ENCODE data around the gene KLK14. TPM values are rescaled to one million over a fixed set of nuclear protein-coding genes. Genes with fewer than 3 reads are reported as not detected.

The KLK14 gene
- total RNA-seq, 2 donors from 2014 or later = 0.26 to 0.77 TPM

DNA sequence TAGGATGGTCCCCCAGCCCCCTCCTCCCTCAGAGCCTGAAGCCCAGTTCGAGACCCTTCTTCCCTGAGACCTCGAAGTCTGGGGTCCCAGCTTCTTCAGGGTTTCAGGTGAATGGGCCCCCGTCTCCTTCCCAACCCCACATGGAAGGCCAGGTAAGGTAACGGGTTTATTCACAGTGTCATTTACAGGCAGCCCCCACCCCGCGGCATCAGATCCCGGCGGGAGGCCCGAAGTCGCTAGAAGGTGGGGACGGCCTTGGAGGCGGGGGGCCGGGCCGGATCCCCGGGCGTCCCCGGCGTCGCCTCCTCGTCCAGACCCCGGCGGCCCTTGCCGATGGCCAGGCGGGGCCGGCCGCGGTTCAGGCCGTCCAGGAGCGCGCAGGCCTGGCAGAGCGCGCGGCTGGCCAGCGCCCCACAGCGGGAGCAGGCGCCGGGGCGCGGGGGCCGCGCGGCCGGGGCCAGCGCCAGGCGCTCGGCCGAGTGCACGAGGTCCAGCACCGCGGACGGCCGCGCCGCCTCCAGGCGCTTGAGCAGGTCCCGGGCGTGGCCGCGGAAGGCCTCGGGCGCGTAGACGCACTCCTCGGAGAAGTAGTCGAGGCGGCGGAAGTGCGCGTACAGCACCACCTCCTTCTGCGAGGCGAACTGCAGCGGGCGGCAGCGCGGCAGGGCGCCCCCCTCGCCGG is 15.8 kb upstream of the KLK14 start:
- Mint-ChIP-seq H3K36me3 (ENCODE audit: low read depth) (peaks cover 55% of the 10 kb centered on the region), H3K9me3 (no peaks in the 10 kb centered on the region), H3K4me1 (peaks cover 27% of the 10 kb centered on the region), H3K27me3 (no peaks in the 10 kb centered on the region), H3K27ac (no peak overlapping the region), H3K4me3 (no peak overlapping the region)
- peak; percentile 73 for ATAC-seq (replicated peaks)

DNA sequence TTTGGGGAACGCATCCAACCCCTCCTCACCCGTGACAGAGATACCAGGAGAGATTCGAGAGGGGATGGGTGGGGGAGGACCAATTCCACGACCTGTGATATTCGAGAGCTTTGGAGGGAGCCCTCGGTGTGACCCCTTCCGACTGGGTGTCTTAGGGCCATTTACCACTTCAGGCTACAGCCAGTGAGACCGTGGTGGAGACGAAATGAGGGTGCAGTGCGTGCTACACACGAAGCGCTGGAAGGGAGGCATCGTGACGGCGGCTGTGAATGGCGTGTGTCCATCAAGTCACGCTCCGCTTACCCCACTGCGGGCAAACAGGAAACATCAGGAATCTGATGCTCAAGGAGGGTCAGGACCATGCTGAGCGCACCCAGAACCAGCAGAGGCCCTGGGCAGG is 15.1 kb upstream of the KLK14 start:
- no peak overlapping the region for H3K27ac Mint-ChIP-seq
- H3K27me3 Mint-ChIP-seq = no peaks in the 10 kb centered on the region
- H3K36me3 Mint-ChIP-seq (ENCODE audit: low read depth) = peaks cover 48% of the 10 kb centered on the region
- peaks cover 25% of the 10 kb centered on the region for H3K4me1 Mint-ChIP-seq
- ATAC-seq (replicated peaks) = no peak
- no peak overlapping the region for H3K4me3 Mint-ChIP-seq
- no peaks in the 10 kb centered on the region for H3K9me3 Mint-ChIP-seq

DNA sequence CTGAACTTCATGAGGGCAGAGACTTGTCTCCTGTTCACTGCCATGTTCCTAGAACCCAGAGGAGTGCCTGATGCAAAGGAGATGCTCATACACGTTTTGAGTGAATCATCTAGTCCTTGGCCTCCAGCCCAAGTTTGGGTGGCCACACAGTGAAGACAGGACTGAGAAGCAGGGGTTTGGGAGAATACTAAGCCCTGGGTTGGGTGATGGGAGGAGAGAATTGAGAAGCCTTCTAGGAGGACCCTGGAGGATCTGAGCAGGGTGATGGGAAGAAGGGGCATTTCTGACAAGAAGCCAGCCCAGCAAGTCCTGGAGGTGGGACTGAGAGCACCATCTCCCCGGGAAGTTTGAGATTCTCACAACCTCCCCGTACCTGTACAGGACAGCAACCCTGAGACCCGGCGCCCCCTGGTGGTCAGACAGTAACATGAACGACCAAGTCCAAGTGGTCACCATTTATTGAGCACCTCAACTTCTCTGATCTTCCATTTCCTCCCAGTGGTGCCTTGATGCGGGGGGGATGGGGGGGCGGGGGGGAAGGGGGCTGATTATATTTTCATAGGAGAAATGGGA is 14.6 kb upstream of the KLK14 start:
- ATAC-seq (replicated peaks) = peak; percentile 79
- H3K9me3 Mint-ChIP-seq = no peaks in the 10 kb centered on the region
- peaks cover 21% of the 10 kb centered on the region for H3K4me1 Mint-ChIP-seq
- H3K27me3 Mint-ChIP-seq = no peaks in the 10 kb centered on the region
- H3K4me3 Mint-ChIP-seq = no peak overlapping the region
- H3K36me3 Mint-ChIP-seq (ENCODE audit: low read depth) = peaks cover 42% of the 10 kb centered on the region
- no peak overlapping the region for H3K27ac Mint-ChIP-seq

DNA sequence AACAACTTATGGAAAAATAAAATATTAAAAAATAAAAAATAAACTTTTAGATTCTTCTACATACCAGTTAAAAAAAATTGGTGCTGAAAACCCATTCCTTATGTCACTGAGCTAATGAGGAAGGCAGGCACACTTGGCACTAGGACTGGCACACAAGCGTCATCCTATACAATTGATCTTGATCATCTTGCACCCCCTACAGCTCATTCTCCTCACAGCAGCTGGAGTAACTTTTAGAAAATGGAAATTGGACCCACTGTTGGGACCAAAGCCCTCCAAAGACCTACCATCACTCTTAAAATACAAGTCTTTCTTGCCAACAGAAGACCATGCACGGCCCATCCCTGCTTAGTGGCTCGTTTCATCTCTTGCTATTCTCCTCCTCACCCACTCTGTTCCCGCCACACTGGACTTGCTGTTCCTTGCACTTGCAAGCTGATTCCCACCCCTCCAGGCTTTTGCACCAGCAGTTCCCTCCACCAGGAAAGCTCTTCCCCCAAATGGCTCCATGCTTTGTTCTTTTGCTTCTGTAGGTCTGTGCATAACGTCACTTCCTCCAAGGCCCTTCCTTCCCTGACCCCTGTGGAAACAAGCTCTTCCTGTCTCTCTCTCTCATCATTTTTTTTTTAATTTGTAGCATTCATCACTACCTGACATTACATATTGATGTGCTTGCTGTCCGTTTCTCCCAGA is 13.9 kb upstream of the KLK14 start:
- Mint-ChIP-seq H3K4me3 (no peak overlapping the region), H3K27ac (no peak overlapping the region), H3K4me1 (peaks cover 21% of the 10 kb centered on the region), H3K9me3 (no peaks in the 10 kb centered on the region), H3K36me3 (ENCODE audit: low read depth) (peaks cover 36% of the 10 kb centered on the region), H3K27me3 (no peaks in the 10 kb centered on the region)
- ATAC-seq (replicated peaks) = no peak

DNA sequence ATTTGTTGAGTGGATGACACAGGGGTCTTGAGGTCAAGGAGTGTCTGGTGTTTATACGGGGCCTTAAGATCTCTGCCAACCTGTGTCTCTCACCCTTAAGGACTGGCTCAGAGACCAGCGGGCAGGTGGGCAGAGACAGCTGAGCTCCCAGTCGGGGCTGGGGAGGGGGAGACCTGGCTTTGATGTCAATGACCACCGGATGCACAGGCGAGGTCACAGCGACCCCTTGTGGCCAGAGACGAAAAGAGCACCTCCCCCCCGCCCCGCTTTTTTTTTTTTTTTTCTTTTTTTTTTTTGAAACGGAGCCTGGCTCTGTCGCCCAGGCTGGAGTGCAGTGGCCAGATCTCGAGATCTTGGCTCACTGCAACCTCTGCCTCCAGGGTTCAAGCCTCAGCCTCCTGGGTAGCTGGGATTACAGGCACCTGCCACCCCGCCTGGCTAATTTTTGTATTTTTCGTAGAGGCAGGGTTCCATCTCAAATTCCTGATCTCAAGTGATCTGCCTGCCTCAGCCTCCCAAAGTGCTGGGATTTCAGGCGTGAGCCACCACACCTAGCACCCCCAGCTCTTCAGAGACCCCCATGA is 12.1 kb upstream of the KLK14 start:
- Mint-ChIP-seq H3K9me3 (no peaks in the 10 kb centered on the region), H3K27ac (no peak overlapping the region), H3K27me3 (no peaks in the 10 kb centered on the region), H3K36me3 (ENCODE audit: low read depth) (peaks cover 18% of the 10 kb centered on the region), H3K4me3 (no peak overlapping the region), H3K4me1 (peaks cover 21% of the 10 kb centered on the region)
- no peak for ATAC-seq (replicated peaks)

DNA sequence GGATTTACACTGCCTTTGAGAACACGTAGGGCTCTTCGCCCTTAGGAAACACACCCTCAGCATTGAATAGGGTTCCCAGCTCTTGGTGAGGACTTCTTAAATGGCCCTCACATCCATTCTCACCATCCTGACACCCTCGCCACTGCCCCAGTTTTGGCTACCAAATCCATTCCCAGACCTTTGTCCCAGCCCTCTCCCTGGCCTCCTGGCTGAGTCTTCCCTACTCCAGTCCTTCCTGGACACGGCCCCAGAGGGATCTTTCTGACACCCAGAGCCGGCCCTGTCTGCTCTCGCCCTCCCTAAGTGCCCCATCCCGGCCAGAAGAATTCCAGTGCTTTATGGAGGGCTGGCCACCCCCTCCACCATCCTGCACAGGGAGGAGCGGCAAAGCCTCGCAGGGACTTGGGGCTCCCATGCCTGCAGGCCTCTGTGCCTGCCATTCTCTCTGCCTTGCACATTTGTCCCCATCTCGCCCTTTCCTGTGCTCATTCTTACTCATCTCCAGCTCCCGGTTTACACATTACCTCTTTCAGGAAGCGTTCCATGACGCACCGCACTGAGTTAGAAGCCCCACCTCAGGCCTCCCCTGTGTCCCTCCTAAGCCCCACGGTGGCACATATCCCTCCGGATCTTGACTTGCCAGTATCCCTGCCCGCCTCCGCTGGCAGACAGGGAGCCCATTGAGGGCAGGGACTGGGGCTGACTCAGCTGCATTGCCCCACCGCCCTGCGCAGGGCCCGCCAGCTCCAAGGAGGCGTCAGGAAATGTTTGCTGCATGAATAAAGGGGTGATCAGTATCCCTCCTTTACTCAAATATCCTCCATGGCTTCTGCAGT is 11.0 kb upstream of the KLK14 start:
- Mint-ChIP-seq H3K36me3 (ENCODE audit: low read depth) (peaks cover 9% of the 10 kb centered on the region), H3K4me3 (no peak overlapping the region), H3K27ac (no peak overlapping the region), H3K9me3 (no peaks in the 10 kb centered on the region), H3K4me1 (peaks cover 21% of the 10 kb centered on the region), H3K27me3 (no peaks in the 10 kb centered on the region)
- ATAC-seq (replicated peaks) = no peak

DNA sequence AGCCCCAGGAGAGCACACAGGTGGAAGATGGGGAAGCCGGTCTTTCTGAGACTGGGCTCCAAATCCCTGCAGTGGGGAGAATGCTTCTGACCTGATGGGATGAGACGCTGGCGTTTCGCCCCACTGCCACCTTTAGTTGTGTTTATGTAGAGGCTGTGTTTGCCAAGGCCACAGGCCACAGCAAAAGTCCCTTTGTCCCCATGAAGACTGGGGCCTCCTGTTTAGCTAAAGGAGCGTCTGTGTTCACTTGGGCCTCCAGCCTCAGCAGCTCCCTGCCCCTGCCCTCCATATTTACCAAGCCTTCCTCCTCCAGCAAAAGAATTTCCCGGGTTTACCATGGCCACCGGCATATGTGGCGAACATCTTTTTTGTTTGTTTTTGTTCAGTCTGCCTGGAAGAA is 10.4 kb upstream of the KLK14 start:
- H3K4me1 Mint-ChIP-seq = peaks cover 21% of the 10 kb centered on the region
- H3K36me3 Mint-ChIP-seq (ENCODE audit: low read depth) = peaks cover 9% of the 10 kb centered on the region
- no peaks in the 10 kb centered on the region for H3K9me3 Mint-ChIP-seq
- H3K4me3 Mint-ChIP-seq = no peak overlapping the region
- no peak for ATAC-seq (replicated peaks)
- no peak overlapping the region for H3K27ac Mint-ChIP-seq
- no peaks in the 10 kb centered on the region for H3K27me3 Mint-ChIP-seq

DNA sequence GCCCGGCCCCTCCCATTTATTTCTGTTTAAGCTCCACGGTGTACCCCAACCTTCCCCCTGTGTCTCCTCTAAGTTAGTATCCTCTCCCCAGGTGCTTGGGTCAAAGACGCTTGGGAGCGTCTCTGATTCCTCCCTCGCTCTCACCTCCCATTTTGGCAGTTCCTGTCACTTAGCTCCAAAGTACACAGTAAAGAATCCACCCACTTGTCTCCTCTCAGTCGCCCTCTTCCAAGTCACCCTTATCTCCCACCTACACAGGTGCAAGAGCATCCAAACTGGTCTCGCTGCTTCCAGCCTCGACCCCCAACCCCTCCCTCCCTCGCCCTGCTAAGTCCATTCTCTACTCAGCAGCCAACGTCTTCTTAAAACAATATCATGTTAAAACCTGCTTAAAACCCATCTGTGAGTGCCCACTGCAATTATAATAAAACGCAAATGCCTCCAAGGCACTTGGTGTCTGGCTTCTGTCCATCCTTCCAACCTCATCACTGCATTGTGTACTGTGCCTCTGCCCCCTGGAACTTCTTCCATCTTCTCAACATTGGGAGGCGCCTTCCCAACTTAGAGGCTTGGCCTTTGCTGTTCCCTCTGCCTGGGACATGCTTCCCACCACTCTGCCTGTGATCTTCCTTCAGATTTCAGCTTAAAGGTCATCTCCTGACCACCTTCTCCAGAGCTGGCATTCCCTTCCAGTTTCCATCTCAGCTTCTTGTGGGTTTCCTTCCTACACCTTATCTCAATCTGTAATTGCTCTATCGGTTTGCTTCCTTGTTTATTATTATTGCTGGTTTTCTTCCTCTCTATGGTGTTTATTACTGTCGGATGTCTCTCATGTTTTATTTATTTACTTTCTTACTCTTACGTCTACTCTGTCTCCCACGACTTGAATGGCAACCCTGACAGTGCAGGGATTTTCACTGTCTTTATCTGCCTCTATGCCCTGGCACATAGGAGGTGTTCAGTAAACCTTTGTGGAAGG is 9.5 kb upstream of the KLK14 start:
- H3K4me3 Mint-ChIP-seq = no peak overlapping the region
- no peak overlapping the region for H3K27ac Mint-ChIP-seq
- peaks cover 16% of the 10 kb centered on the region for H3K4me1 Mint-ChIP-seq
- no peak for ATAC-seq (replicated peaks)
- no peaks in the 10 kb centered on the region for H3K9me3 Mint-ChIP-seq
- no peaks in the 10 kb centered on the region for H3K27me3 Mint-ChIP-seq
- H3K36me3 Mint-ChIP-seq (ENCODE audit: low read depth) = peaks cover 10% of the 10 kb centered on the region

DNA sequence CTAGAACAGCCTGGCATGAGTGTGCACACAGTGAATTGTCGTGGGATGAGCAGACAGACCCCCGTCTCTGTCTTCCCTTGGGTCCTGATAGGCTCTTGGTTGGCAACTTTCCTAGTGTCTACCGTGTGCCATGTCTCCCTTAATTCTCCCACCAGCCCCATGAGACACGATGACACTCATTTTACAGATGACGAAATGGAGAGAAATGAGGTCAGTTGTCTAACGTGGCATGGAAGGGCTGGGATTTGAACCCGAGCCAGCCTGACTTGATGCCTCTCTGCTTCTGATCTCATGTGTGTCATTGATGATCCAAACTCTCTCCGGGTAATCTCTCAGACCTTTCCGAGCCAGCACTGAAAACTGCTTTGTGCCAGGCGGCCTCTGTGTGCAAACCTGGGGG is 8.4 kb upstream of the KLK14 start:
- Mint-ChIP-seq H3K36me3 (ENCODE audit: low read depth) (peaks cover 13% of the 10 kb centered on the region), H3K4me3 (no peak overlapping the region), H3K4me1 (peaks cover 10% of the 10 kb centered on the region), H3K27me3 (no peaks in the 10 kb centered on the region), H3K9me3 (no peaks in the 10 kb centered on the region), H3K27ac (no peak overlapping the region)
- no peak for ATAC-seq (replicated peaks)

DNA sequence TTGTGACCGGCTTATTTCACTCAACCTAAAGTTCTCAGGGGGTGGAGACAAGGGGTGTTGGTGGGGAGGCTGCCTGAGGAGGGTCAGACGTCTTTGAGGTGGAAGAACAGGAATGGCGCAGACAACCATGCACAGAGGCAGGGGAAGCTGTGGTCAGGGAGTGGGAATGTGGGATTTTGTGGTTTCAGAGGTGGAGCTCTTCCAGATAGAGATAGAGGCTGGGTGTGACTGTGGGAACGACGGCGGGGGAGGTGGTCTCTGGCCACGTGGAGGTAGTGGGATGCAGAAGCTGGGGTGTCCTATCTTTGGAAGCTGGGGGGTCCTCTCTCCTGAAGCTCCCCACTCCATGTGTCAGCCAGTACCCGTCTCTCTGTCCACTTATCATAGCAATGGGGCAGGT is 7.8 kb upstream of the KLK14 start:
- ATAC-seq (replicated peaks) = no peak
- Mint-ChIP-seq H3K36me3 (ENCODE audit: low read depth) (peaks cover 13% of the 10 kb centered on the region), H3K4me3 (no peak overlapping the region), H3K4me1 (peaks cover 10% of the 10 kb centered on the region), H3K27me3 (no peaks in the 10 kb centered on the region), H3K9me3 (no peaks in the 10 kb centered on the region), H3K27ac (no peak overlapping the region)

DNA sequence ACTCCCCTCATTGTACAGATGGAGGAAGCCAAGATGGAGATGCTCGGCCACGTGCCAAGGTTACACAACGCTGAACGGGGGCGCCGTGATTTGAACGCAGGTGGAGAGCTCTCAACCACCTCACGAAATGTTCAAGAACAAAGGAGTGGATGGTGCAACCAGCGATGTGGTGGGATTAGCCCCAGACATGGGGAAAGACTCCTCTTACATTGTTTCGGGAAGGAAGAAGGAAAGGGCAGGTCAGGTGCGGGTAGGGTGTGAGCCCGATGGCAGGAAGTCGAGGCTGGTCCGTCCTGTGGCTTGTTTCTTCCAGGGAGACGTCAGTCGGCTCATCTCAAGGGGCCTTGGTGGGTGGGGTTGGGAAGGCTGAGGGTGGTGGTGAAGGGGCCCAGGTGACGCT is 7.1 kb upstream of the KLK14 start:
- no peak for ATAC-seq (replicated peaks)
- Mint-ChIP-seq H3K4me1 (peaks cover 10% of the 10 kb centered on the region), H3K36me3 (ENCODE audit: low read depth) (peaks cover 13% of the 10 kb centered on the region), H3K27ac (no peak overlapping the region), H3K27me3 (no peaks in the 10 kb centered on the region), H3K4me3 (no peak overlapping the region), H3K9me3 (no peaks in the 10 kb centered on the region)

DNA sequence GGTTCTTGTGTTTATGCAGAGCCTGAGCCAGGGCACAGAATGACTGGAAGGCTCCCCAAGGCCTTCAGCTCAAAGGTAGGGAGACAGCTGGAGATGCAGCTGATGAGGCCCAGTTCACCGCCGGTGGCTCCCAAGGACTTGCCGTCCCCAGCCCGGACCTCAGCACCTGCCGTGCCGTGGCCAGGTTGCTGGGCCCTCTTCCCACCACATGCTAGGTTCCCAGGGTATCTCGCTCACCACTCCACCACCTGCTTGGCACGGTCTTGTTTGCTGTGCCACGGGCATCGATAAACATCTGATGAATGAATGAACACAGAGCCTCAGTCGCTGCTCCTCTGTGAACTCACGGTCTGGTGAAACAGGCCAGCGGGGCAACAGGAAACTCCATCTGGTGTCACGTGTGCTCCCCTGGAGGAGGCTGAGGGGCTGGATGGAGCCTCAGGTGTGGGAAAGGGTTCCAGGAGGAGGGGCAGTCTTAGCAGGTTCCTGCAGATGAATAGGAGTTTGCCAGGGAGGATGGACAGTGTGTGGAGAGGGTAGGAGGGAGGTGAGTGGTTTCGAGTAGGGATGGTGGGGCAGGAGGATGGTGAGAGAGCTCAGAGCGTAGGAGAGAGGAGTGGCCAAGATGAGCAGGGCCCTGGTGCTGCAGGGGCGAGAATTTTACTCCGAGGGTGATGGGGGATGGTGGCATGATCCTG is 3.6 kb upstream of the KLK14 start:
- Mint-ChIP-seq H3K27me3 (peaks cover 10% of the 10 kb centered on the region), H3K9me3 (no peaks in the 10 kb centered on the region), H3K4me3 (no peak overlapping the region), H3K36me3 (ENCODE audit: low read depth) (peaks cover 13% of the 10 kb centered on the region), H3K27ac (no peak overlapping the region), H3K4me1 (peaks cover 7% of the 10 kb centered on the region)
- no peak for ATAC-seq (replicated peaks)

DNA sequence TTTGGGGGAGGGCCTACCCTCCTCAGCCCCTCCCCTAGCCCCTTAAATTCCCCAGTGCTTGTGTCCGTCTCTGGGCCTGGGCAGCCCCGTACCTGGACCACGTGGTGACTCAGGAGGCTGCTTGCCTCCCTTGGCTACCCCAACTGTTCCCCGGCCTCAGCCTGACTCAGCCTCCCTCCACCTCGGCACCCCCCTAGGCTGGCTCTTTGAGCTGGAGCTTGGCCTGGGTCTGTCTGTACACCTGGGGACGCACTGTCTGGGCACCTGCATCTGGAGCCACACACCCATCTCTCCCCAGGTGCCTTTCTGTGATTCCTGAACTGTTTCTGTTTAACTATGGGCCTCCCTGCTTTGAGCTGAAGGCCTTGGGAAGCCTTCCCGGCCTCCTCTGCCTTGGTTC is 1.8 kb upstream of the KLK14 start:
- Mint-ChIP-seq H3K27me3 (peaks cover 10% of the 10 kb centered on the region), H3K9me3 (no peaks in the 10 kb centered on the region), H3K4me3 (no peak overlapping the region), H3K4me1 (peaks cover 7% of the 10 kb centered on the region), H3K36me3 (ENCODE audit: low read depth) (peaks cover 13% of the 10 kb centered on the region), H3K27ac (no peak overlapping the region)
- no peak for ATAC-seq (replicated peaks)
